Mesendoderm (in vitro differentiated cells): ENCODE data around the gene TMPO.
A peak's percentile ranks its signal among the peaks of the same experiment; 100 is the strongest.
"Not testable (repeated sequence)": the region's sequence is repeated elsewhere in the genome, so short reads cannot be mapped to it uniquely, and the experiment has no call there.

ENCODE experiments used
- DNase-seq: peaks from one replicate; pipeline ENCODE4 v3.0.0; 2013
- H2AK5ac ChIP-seq: 2 replicates; pipeline ENCODE4 v1.6.1; 2013; ENCODE audit warnings: low read length, inconsistent platforms
- H2BK120ac ChIP-seq: 2 replicates; pipeline ENCODE4 v1.6.1; 2013; ENCODE audit warnings: low read depth, mild to moderate bottlenecking, low read length, moderate library complexity, mixed read lengths
- H2BK15ac ChIP-seq: replicated peaks from 2 replicates; pipeline ENCODE4 v1.6.1; 2013; ENCODE audit warnings: low read depth, mild to moderate bottlenecking, moderate library complexity
- H2BK5ac ChIP-seq: 2 replicates; pipeline ENCODE4 v1.6.1; 2013; ENCODE audit warnings: low read length, inconsistent platforms
- H3K18ac ChIP-seq: 2 replicates; pipeline ENCODE4 v1.6.1; 2013; ENCODE audit warnings: mild to moderate bottlenecking, low read length, mixed read lengths
- H3K23ac ChIP-seq: one replicate; pipeline ENCODE4 v1.6.1; 2013; ENCODE audit warnings: low read length
- H3K27ac ChIP-seq: 2 replicates; pipeline ENCODE4 v1.5.1; 2013; ENCODE audit warnings: low read depth, mild to moderate bottlenecking, inconsistent platforms, low read length, moderate library complexity
- H3K27me3 ChIP-seq: 2 replicates; pipeline ENCODE4 v1.6.1; 2013; ENCODE audit warnings: low read length, control low read depth, mild to moderate bottlenecking, inconsistent platforms; ENCODE audit not compliant: insufficient read depth, poor library complexity
- H3K36me3 ChIP-seq: 2 replicates; pipeline ENCODE4 v1.6.1; 2013; ENCODE audit warnings: low read length, inconsistent platforms; ENCODE audit not compliant: control insufficient read depth, insufficient read depth
- H3K4ac ChIP-seq: one replicate; pipeline ENCODE4 v1.6.1; 2013; ENCODE audit warnings: low read depth, mild to moderate bottlenecking, low read length, moderate library complexity
- H3K4me1 ChIP-seq: 2 replicates; pipeline ENCODE4 v1.6.1; 2013; ENCODE audit warnings: low read depth, low read length, inconsistent platforms; ENCODE audit not compliant: control insufficient read depth
- H3K4me2 ChIP-seq: 2 replicates; pipeline ENCODE4 v1.6.1; 2013; ENCODE audit warnings: low read length
- H3K4me3 ChIP-seq: 2 replicates; pipeline ENCODE4 v1.5.1; 2013; ENCODE audit warnings: mild to moderate bottlenecking, low read length
- H3K56ac ChIP-seq: one replicate; pipeline ENCODE4 v1.6.1; 2013; ENCODE audit warnings: low read length
- H3K79me1 ChIP-seq: 2 replicates; pipeline ENCODE4 v1.6.1; 2013; ENCODE audit warnings: low read length, inconsistent platforms
- H3K79me2 ChIP-seq: 2 replicates; pipeline ENCODE4 v1.6.1; 2013; ENCODE audit warnings: mild to moderate bottlenecking, low read length; ENCODE audit not compliant: control insufficient read depth, insufficient read depth
- H3K9ac ChIP-seq: 2 replicates; pipeline ENCODE4 v1.6.1; 2013; ENCODE audit warnings: low read length, inconsistent platforms
- H4K5ac ChIP-seq: one replicate; pipeline ENCODE4 v1.6.1; 2013; ENCODE audit warnings: low read length
- H4K8ac ChIP-seq: one replicate; pipeline ENCODE4 v1.6.1; 2013; ENCODE audit warnings: low read depth, mild to moderate bottlenecking, control low read depth, low read length, moderate library complexity
- WGBS: extraction: QIAGEN DNeasy Blood & Tissue Kit; methylation state at CpG from one replicate; pipeline ENCODE4 v1.1.7; 2013; ENCODE audit warnings: low lambda C conversion rate, missing lambda C conversion rate; ENCODE audit not compliant: insufficient coverage; ENCODE audit errors: extremely low coverage; 5-methylcytosine and 5-hydroxymethylcytosine counted together

Gene TMPO

GRCh38 chr12:98558097-98558496 lies 42.7 kb downstream of the TMPO start:
- H3K4ac ChIP-seq, H3K79me2 ChIP-seq, H3K56ac ChIP-seq, H4K5ac ChIP-seq, H3K4me1 ChIP-seq, H3K18ac ChIP-seq, H2BK5ac ChIP-seq, H3K79me1 ChIP-seq, H3K23ac ChIP-seq, H2AK5ac ChIP-seq, DNase-seq, H3K27ac ChIP-seq, H3K4me3 ChIP-seq, H2BK15ac ChIP-seq, H3K27me3 ChIP-seq, H3K36me3 ChIP-seq, H4K8ac ChIP-seq, H2BK120ac ChIP-seq, H3K4me2 ChIP-seq, H3K9ac ChIP-seq: not testable (repeated sequence)
- WGBS, result no CpG with 5 or more reads among the region's 4 CpGs

GRCh38 chr12:98559666-98560065 lies 44.3 kb downstream of the TMPO start:
- H3K9ac ChIP-seq, result no peak overlapping the region
- H3K23ac ChIP-seq, result no peak overlapping the region
- H3K27ac ChIP-seq, result no peak overlapping the region
- H3K36me3 ChIP-seq, result no peaks in the 10 kb centered on the region
- no peak overlapping the region for H3K56ac ChIP-seq
- H3K79me1 ChIP-seq, result no peaks in the 10 kb centered on the region
- no peak overlapping the region for H2AK5ac ChIP-seq
- no peak overlapping the region for H2BK120ac ChIP-seq
- H3K79me2 ChIP-seq, result no peaks in the 10 kb centered on the region
- no peak overlapping the region for H2BK5ac ChIP-seq
- no peaks in the 10 kb centered on the region for H3K4me1 ChIP-seq
- no peak overlapping the region for H4K8ac ChIP-seq
- no CpG with 5 or more reads among the region's 1 CpG for WGBS
- H4K5ac ChIP-seq, result no peak overlapping the region
- H3K4me2 ChIP-seq, result no peak overlapping the region
- H3K27me3 ChIP-seq, result no peaks in the 10 kb centered on the region
- no peak overlapping the region for H3K4me3 ChIP-seq
- DNase-seq, result no peak
- H3K18ac ChIP-seq, result no peak overlapping the region
- no peak overlapping the region for H2BK15ac ChIP-seq
- no peak overlapping the region for H3K4ac ChIP-seq

GRCh38 chr12:98561846-98562245 lies 46.5 kb downstream of the TMPO start:
- no CpG with 5 or more reads among the region's 3 CpGs for WGBS
- no peak overlapping the region for H3K18ac ChIP-seq
- no peak overlapping the region for H3K4ac ChIP-seq
- H3K4me1 ChIP-seq, result no peaks in the 10 kb centered on the region
- no peak overlapping the region for H4K8ac ChIP-seq
- H3K36me3 ChIP-seq, result no peaks in the 10 kb centered on the region
- no peak overlapping the region for H4K5ac ChIP-seq
- no peaks in the 10 kb centered on the region for H3K27me3 ChIP-seq
- H3K56ac ChIP-seq, result no peak overlapping the region
- H3K9ac ChIP-seq, result no peak overlapping the region
- no peak overlapping the region for H3K23ac ChIP-seq
- H2BK120ac ChIP-seq, result no peak overlapping the region
- no peak overlapping the region for H2BK15ac ChIP-seq
- no peak overlapping the region for H2BK5ac ChIP-seq
- no peak overlapping the region for H3K4me2 ChIP-seq
- H3K79me2 ChIP-seq, result no peaks in the 10 kb centered on the region
- DNase-seq, result no peak
- no peaks in the 10 kb centered on the region for H3K79me1 ChIP-seq
- H3K4me3 ChIP-seq, result no peak overlapping the region
- H2AK5ac ChIP-seq, result no peak overlapping the region
- H3K27ac ChIP-seq, result no peak overlapping the region

GRCh38 chr12:98572010-98572409 lies 56.6 kb downstream of the TMPO start:
- no peak overlapping the region for H3K4me2 ChIP-seq
- no peak overlapping the region for H2AK5ac ChIP-seq
- H3K27me3 ChIP-seq, result no peaks in the 10 kb centered on the region
- H3K36me3 ChIP-seq, result no peaks in the 10 kb centered on the region
- peak; percentile 48 for DNase-seq
- no peaks in the 10 kb centered on the region for H3K79me1 ChIP-seq
- no peak overlapping the region for H3K4ac ChIP-seq
- no peak overlapping the region for H3K4me3 ChIP-seq
- H3K9ac ChIP-seq, result no peak overlapping the region
- H3K56ac ChIP-seq, result no peak overlapping the region
- no peak overlapping the region for H4K8ac ChIP-seq
- no peak overlapping the region for H2BK5ac ChIP-seq
- H3K23ac ChIP-seq, result no peak overlapping the region
- H3K27ac ChIP-seq, result no peak overlapping the region
- H2BK15ac ChIP-seq, result no peak overlapping the region
- no peak overlapping the region for H4K5ac ChIP-seq
- no peaks in the 10 kb centered on the region for H3K79me2 ChIP-seq
- H2BK120ac ChIP-seq, result no peak overlapping the region
- no CpG with 5 or more reads among the region's 2 CpGs for WGBS
- H3K18ac ChIP-seq, result no peak overlapping the region
- no peaks in the 10 kb centered on the region for H3K4me1 ChIP-seq

DNA sequence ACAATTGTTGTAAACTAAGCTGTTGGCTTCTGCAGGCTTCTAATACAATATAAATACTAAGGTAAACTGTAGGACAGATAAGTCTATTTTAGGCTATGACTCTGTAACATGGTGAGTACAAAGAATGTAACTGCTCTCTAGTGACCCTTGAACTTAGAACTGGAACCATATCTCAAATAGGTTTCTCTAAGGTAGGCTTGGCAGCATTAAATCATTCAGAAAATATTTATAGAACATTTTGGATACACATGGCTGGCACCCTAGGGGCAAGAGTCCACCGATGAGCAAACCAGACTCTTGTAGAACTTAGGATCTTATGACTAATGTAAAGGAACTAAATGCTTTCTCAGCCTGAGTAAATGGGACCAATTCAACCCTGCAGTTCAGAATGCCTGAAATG lies 58.7 kb downstream of the TMPO start:
- no peak overlapping the region for H3K4me3 ChIP-seq
- no peak overlapping the region for H3K9ac ChIP-seq
- H3K56ac ChIP-seq, result no peak overlapping the region
- no peaks in the 10 kb centered on the region for H3K36me3 ChIP-seq
- H2BK120ac ChIP-seq, result no peak overlapping the region
- no peak overlapping the region for H2AK5ac ChIP-seq
- no peak overlapping the region for H4K5ac ChIP-seq
- H3K23ac ChIP-seq, result no peak overlapping the region
- H3K27ac ChIP-seq, result no peak overlapping the region
- no peak overlapping the region for H2BK5ac ChIP-seq
- no peak overlapping the region for H4K8ac ChIP-seq
- no peak overlapping the region for H2BK15ac ChIP-seq
- WGBS, result no CpG with 5 or more reads among the region's 1 CpG
- H3K4ac ChIP-seq, result no peak overlapping the region
- H3K18ac ChIP-seq, result no peak overlapping the region
- H3K27me3 ChIP-seq, result no peaks in the 10 kb centered on the region
- no peaks in the 10 kb centered on the region for H3K4me1 ChIP-seq
- H3K79me2 ChIP-seq, result no peaks in the 10 kb centered on the region
- H3K4me2 ChIP-seq, result no peak overlapping the region
- no peak for DNase-seq
- no peaks in the 10 kb centered on the region for H3K79me1 ChIP-seq

DNA sequence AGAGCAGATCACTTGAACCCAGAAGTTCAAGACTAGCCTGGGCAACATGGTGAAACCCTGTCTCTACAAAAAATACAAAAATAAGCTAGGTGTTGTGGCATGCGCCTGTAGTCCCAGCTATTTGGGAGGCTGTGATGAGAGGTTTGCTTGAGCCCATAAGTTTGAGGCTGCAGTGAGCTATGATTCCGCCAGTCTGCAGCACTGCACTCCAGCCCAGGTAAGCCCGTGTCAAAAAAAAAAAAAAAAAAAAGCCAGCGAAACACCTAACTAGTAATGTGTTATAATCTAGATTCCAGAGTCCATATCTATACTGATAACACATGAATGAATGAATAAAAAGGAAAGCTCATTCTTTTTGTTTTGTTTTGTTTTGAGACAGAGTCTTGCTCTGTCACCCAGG lies 59.6 kb downstream of the TMPO start:
- no peak overlapping the region for H3K4me2 ChIP-seq
- no peak overlapping the region for H3K27ac ChIP-seq
- H3K4ac ChIP-seq, result no peak overlapping the region
- H3K79me1 ChIP-seq, result no peaks in the 10 kb centered on the region
- no peak overlapping the region for H3K56ac ChIP-seq
- no peak overlapping the region for H3K9ac ChIP-seq
- no peak overlapping the region for H4K8ac ChIP-seq
- H3K4me3 ChIP-seq, result no peak overlapping the region
- no peak overlapping the region for H2BK120ac ChIP-seq
- no peak overlapping the region for H2AK5ac ChIP-seq
- no peak overlapping the region for H2BK15ac ChIP-seq
- H3K23ac ChIP-seq, result no peak overlapping the region
- H3K4me1 ChIP-seq, result no peaks in the 10 kb centered on the region
- H3K27me3 ChIP-seq, result no peaks in the 10 kb centered on the region
- H3K18ac ChIP-seq, result no peak overlapping the region
- no peaks in the 10 kb centered on the region for H3K36me3 ChIP-seq
- no peak overlapping the region for H2BK5ac ChIP-seq
- WGBS, result no CpG with 5 or more reads among the region's 4 CpGs
- no peaks in the 10 kb centered on the region for H3K79me2 ChIP-seq
- no peak for DNase-seq
- no peak overlapping the region for H4K5ac ChIP-seq
